K562 (cell line): ENCODE measurements around the gene INTS4. TPM values are rescaled to one million over a fixed set of nuclear protein-coding genes. Genes with fewer than 3 reads are reported as not detected.

ENCODE experiments used
- ATAC-seq: fragments of 200-7000 bp; cut with Tn5 transposase; 3 replicates; pipeline ENCODE4 v1.9.1; 2020; ENCODE audit warnings: moderate library complexity
- BruUV-seq: library from RNA; stranded (reverse); fragments of 400-500 nt; replicated peaks from 2 replicates; lab custom pipeline; 2021; lab: Mats Ljungman, UMichigan
- CTCF ChIA-PET: fragments of 300-600 bp; formaldehyde crosslinking; extraction: SDS; loops from one replicate; lab custom pipeline; 2021; ENCODE audit warnings: low intra/inter-chr PET ratio; lab: Yijun Ruan, JAX
- POLR2A ChIA-PET: fragments of 300-600, 350-650 bp; sonication (Branson Sonifier 250); formaldehyde crosslinking; extraction: SDS; loops from one replicate; lab custom pipeline; 2021; ENCODE audit warnings: antibody characterized with exemption, inconsistent platforms; lab: Yijun Ruan, JAX
- DNase-seq, 4 experiments: peaks; one replicate each; pipeline versions ENCODE4 v3.0.0 to v3.0.0-alpha.2; 2011 to 2018; ENCODE audit warnings: low spot score in 3 of 4, mixed read lengths in 3 of 4; ENCODE audit errors: extremely low read depth in 1 of 4
- FAIRE-seq: peaks from 2 replicates; lab custom pipeline; 2011; peaks lifted over from hg19 to GRCh38; lab: Jason Lieb, UNC
- H2AFZ ChIP-seq: 2 replicates; pipeline ENCODE4 v1.6.0; 2011; ENCODE audit warnings: low read depth, low read length, control low read depth, inconsistent platforms
- H3K27ac ChIP-seq: fragments of 200-600 bp; 3 replicates; pipeline ENCODE4 v1.8.0; 2011; ENCODE audit warnings: low read depth, mild to moderate bottlenecking, control low read depth, inconsistent platforms, low read length, moderate library complexity, mixed read lengths; ENCODE audit errors: extremely low read depth
- H3K27me3 ChIP-seq, 2 experiments: fragments of 300-600 bp in 1 of 2; 2 replicates in 1 of 2; 3 replicates in 1 of 2; pipeline versions ENCODE4 v1.6.0 to v1.8.0; 2011; ENCODE audit warnings: inconsistent platforms in 2 of 2, low read length in 2 of 2, mild to moderate bottlenecking in 1 of 2, mixed read lengths in 1 of 2, moderate library complexity in 1 of 2; ENCODE audit not compliant: control insufficient read depth in 2 of 2, insufficient read depth in 2 of 2
- H3K36me3 ChIP-seq: fragments of 300-600 bp; 3 replicates; pipeline ENCODE4 v1.8.0; 2011; ENCODE audit warnings: mild to moderate bottlenecking, low read length, inconsistent platforms; ENCODE audit not compliant: control insufficient read depth, insufficient read depth
- H3K4me1 ChIP-seq, 2 experiments: fragments of 200-600 bp in 1 of 2; replicated peaks in 1 of 2; 2 replicates in 1 of 2; 3 replicates in 1 of 2; pipeline versions ENCODE4 v1.5.1 to v1.8.0; 2011; ENCODE audit warnings: inconsistent platforms in 2 of 2, low read length in 2 of 2, mild to moderate bottlenecking in 1 of 2, mixed read lengths in 1 of 2, moderate library complexity in 1 of 2; ENCODE audit not compliant: control insufficient read depth in 2 of 2, insufficient read depth in 2 of 2
- H3K4me2 ChIP-seq: 2 replicates; pipeline ENCODE4 v1.6.1; 2011; ENCODE audit warnings: low read length, control low read depth, inconsistent platforms, mixed read lengths; ENCODE audit not compliant: insufficient read depth
- H3K4me3 ChIP-seq: fragments of 200-600 bp; sonication (generic), shearing (Covaris generic); 2 replicates; pipeline ENCODE4 v1.5.1; 2016; ENCODE audit warnings: control low read depth, inconsistent platforms
- H3K79me2 ChIP-seq: fragments of 200-600 bp; 3 replicates; pipeline ENCODE4 v1.8.0; 2011; ENCODE audit warnings: low read length, inconsistent platforms; ENCODE audit not compliant: control insufficient read depth, insufficient read depth
- H3K9ac ChIP-seq, 2 experiments: 2 replicates each; pipeline versions ENCODE4 v1.6.0 to v1.6.1; 2011; ENCODE audit warnings: low read depth in 2 of 2, low read length in 2 of 2, control low read depth in 1 of 2, inconsistent platforms in 1 of 2, mild to moderate bottlenecking in 1 of 2, mixed read lengths in 1 of 2; ENCODE audit not compliant: insufficient read depth in 1 of 2
- H3K9me1 ChIP-seq: one replicate; pipeline ENCODE4 v1.6.0; 2011; ENCODE audit warnings: inconsistent platforms, mild to moderate bottlenecking, low read length, moderate library complexity; ENCODE audit not compliant: control insufficient read depth, insufficient read depth
- H3K9me3 ChIP-seq: replicated peaks from 2 replicates; pipeline ENCODE4 v1.5.1; 2011; ENCODE audit warnings: low read depth, low read length, inconsistent platforms; ENCODE audit not compliant: control insufficient read depth, insufficient read depth
- H4K20me1 ChIP-seq: replicated peaks from 2 replicates; pipeline ENCODE4 v1.6.1; 2011; ENCODE audit warnings: low read length, inconsistent platforms, mixed read lengths; ENCODE audit not compliant: control insufficient read depth, insufficient read depth
- NFRKB ChIP-seq: fragments of 450-650 bp; IDR thresholded peaks from 2 replicates; pipeline ENCODE4 v1.6.1; 2016; ENCODE audit warnings: low read depth
- PCBP1 ChIP-seq: fragments of 200-400 bp; formaldehyde crosslinking; IDR thresholded peaks from 2 replicates; pipeline ENCODE4 v1.6.1; 2018; ENCODE audit warnings: mild to moderate bottlenecking, low read depth, low read length; ENCODE audit not compliant: poor library complexity, severe bottlenecking
- WGBS: fragments of 100-300 bp; shearing (Covaris generic); methylation state at CpG from one replicate; pipeline ENCODE4 v1.1.6; 2016; ENCODE audit warnings: low coverage, mixed read lengths; ENCODE audit not compliant: insufficient coverage; ENCODE audit errors: missing lambda C conversion rate; 5-methylcytosine and 5-hydroxymethylcytosine counted together
- in situ Hi-C: fragments of 300-500 bp; cut with MboI; formaldehyde crosslinking; loops from 4 replicates; pipeline ENCODE4 v1.15.0; 2018; ENCODE audit warnings: inconsistent platforms, mixed read lengths
- intact Hi-C: fragments of 100-400 bp; cut with micrococcal nuclease; formaldehyde crosslinking; loops from 2 replicates; pipeline ENCODE4 v1.14.2; 2022
- polyA plus RNA-seq, 8 experiments: library from polyadenylated mRNA; depleted of rRNA in 4 of 8; stranded (reverse) in 5 of 8; unstranded in 3 of 8; fragments of >200 nt; fragmentation: Nextera tagmentation in 2 of 8; fragmentation: Illumina TruSeq in 1 of 8; extraction: Ambion mirVana in 2 of 8; extraction: Trizol in 1 of 8; gene quantifications; 2 replicates each; pipeline versions ENCODE4 v1.2.1 to v1.2.3, GENCODE V29; 2011 to 2014; ENCODE audit warnings: inconsistent platforms in 1 of 8, missing spikeins in 1 of 8
- total RNA-seq, 7 experiments: library from RNA; depleted of rRNA in 6 of 7; stranded (reverse); fragments of >200 nt in 6 of 7; fragmentation: Illumina TruSeq in 2 of 7; extraction: Trizol in 2 of 7; gene quantifications; 2 replicates each; pipeline versions ENCODE4 v1.2.1 to v1.2.3, GENCODE V29; 2011 to 2021; ENCODE audit warnings: low replicate concordance in 1 of 7
- TF ChIP-seq, protein P1 (sequence below): fragments of 250-450 bp; sonication (Bioruptor Pico); IDR thresholded peaks from 2 replicates; pipeline ENCODE4 v1.4.0; 2020; ENCODE audit warnings: mild to moderate bottlenecking, moderate library complexity
- TF ChIP-seq, protein P2 (sequence below): fragments of 250-450 bp; sonication (Bioruptor Pico); IDR thresholded peaks from 2 replicates; pipeline ENCODE4 v1.8.0; 2021; ENCODE audit warnings: moderate library complexity, mild to moderate bottlenecking, inconsistent platforms

INTS4 gene
- total and polyA plus RNA-seq, 9 of the 15 experiments (the other 6 are each of a cell fraction or from before 2014, with no cell fraction given) = 28.4 to 53.4 (median 44.5) TPM

DNA sequence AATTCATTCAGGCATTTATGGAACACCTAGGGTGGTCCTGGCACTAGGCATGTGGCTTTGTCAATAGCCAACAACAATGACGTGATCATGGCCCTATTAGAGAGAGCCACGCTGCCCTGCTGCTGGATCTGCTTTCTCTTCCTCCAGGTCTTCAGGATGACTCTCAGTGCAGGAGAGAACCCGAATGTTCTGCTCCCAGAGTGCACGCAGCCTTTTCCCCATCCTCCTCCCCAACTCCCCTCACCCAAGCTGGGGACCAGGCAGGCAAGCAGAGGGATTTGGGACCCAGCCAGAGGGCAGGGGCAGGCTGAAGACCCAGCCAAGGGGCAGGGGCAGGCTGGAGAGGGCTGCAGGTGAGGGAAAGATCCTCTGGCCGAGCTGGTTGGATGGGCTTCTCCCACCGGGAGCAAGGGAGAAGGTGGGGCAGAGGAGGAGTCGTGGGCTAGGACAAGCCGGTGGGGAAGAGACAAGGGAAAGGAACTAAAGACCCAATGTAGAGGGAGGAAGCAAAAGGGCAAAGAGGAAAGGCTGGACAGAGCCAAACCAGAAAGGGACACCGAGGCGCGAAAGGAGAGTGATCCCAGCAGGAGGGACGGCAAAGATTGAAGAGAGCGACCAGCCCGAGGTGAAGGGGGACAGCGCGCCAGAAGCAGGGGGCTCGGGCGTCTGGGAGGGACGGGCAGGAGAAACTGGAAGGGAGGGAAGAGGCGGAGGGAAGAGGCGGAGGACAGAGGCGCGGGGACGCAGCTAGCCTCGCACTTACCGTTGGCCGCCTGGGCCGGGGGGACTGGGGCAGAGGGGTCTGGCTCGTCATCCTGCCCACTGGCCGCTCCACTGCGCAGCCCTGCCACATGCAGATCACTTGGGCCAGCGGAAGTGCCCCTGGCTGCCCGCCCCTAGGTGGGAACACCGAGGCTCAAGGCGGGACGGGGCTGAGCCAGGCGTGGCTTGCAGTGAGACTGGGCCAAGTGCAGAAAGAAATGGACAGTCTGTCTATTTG, 28.2 kb upstream of the INTS4 start, which contains the start of gene KCTD14:
TSS of gene KCTD14 (minus strand) at position 880 of the 1,000 bp plus-strand sequence. CDS start at position 853, 27 bp downstream.
- H3K4me1 ChIP-seq = peaks cover 0 to 5% of the 10 kb centered on the region in 2 experiments; a peak in 1 of 5 replicates
- no peaks in the 10 kb centered on the region for H4K20me1 ChIP-seq
- no peak within 1 kb of the TSS for H3K4me2 ChIP-seq
- no peak within 1 kb of the TSS for H3K27ac ChIP-seq
- 59% methylated on average over 26 of the region's 37 CpGs for WGBS
- peak; percentile 27 for TF ChIP-seq PCBP1
- TF ChIP-seq NFRKB = no peak
- TF ChIP-seq, protein P1, sequence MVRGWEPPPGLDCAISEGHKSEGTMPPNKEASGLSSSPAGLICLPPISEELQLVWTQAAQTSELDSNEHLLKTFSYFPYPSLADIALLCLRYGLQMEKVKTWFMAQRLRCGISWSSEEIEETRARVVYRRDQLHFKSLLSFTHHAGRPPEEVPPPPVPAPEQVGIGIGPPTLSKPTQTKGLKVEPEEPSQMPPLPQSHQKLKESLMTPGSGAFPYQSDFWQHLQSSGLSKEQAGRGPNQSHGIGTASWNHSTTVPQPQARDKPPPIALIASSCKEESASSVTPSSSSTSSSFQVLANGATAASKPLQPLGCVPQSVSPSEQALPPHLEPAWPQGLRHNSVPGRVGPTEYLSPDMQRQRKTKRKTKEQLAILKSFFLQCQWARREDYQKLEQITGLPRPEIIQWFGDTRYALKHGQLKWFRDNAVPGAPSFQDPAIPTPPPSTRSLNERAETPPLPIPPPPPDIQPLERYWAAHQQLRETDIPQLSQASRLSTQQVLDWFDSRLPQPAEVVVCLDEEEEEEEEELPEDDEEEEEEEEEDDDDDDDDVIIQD (CRISPR knock-in tag) = no peak
- TF ChIP-seq, protein P2, sequence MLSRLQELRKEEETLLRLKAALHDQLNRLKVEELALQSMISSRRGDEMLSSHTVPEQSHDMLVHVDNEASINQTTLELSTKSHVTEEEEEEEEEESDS = no peak
- no peaks in the 10 kb centered on the region for H3K9me1 ChIP-seq
- ChIA-PET POLR2A (interaction anchor here (1.2 kb wide), 1 partner anchor 15 kb away, joined by 3 read pairs; no protein-coding TSS in a partner anchor), CTCF (no interaction called here)
- H2AFZ ChIP-seq = no peak within 1 kb of the TSS
- no peaks in the 10 kb centered on the region for H3K27me3 ChIP-seq
- no peak within 1 kb of the TSS for H3K4me3 ChIP-seq
- peak within 1 kb of the TSS in 1 of 2 experiments; percentile 78; a peak in 2 of 4 replicates for H3K9ac ChIP-seq
- no peaks in the 10 kb centered on the region for H3K79me2 ChIP-seq
- H3K9me3 ChIP-seq = no peaks in the 10 kb centered on the region; the same call in 1 of the 2 replicates
- no peak for DNase-seq
- BruUV-seq = no TSS peak
- in situ Hi-C loops = no loop called here
- no peak; the same call in 2 of the 3 replicates for ATAC-seq
- FAIRE-seq = no peak
- intact Hi-C loops = no loop called here
- H3K36me3 ChIP-seq = no peaks in the 10 kb centered on the region
